DND-41 (cell line): Measurements from ENCODE around the gene FADS6.
"Not testable (repeated sequence)": the region's sequence is repeated elsewhere in the genome, so short reads cannot be mapped to it uniquely, and the experiment has no call there.

Experiments
- ATAC-seq: fragments of 200-7000 bp; cut with Tn5 transposase; 3 replicates; pipeline ENCODE4 v1.9.1; 2021; ENCODE audit warnings: low read depth; ENCODE audit not compliant: insufficient read depth
- DNase-seq: peaks from one replicate; pipeline ENCODE4 v3.0.0-alpha.2; 2020
- H2AFZ ChIP-seq: 2 replicates; pipeline ENCODE4 v1.6.0; 2012; ENCODE audit warnings: low read depth, low read length
- H3K27ac ChIP-seq: 2 replicates; pipeline ENCODE4 v1.5.1; 2012; ENCODE audit warnings: low read length, inconsistent platforms
- H3K27me3 ChIP-seq: fragments of 200-600 bp; sonication (generic); 2 replicates; pipeline ENCODE4 v1.6.0; 2012; ENCODE audit warnings: low read length, mild to moderate bottlenecking, inconsistent platforms; ENCODE audit not compliant: insufficient read depth, poor library complexity
- H3K36me3 ChIP-seq: 2 replicates; pipeline ENCODE4 v1.5.1; 2012; ENCODE audit warnings: low read length, inconsistent platforms; ENCODE audit not compliant: insufficient read depth
- H3K4me1 ChIP-seq: 2 replicates; pipeline ENCODE4 v1.5.1; 2012; ENCODE audit warnings: mild to moderate bottlenecking, low read length; ENCODE audit not compliant: insufficient read depth
- H3K4me2 ChIP-seq: 2 replicates; pipeline ENCODE4 v1.6.0; 2012; ENCODE audit warnings: mild to moderate bottlenecking, moderate library complexity, low read length, inconsistent platforms; ENCODE audit not compliant: insufficient read depth
- H3K4me3 ChIP-seq, 2 experiments: fragments of 200-600 bp in 1 of 2; shearing (Covaris generic) in 1 of 2; 2 replicates each; pipeline ENCODE4 v1.5.1; 2012 to 2016; ENCODE audit warnings: inconsistent platforms in 2 of 2, low read length in 2 of 2, mild to moderate bottlenecking in 2 of 2, low read depth in 1 of 2, moderate library complexity in 1 of 2
- H3K79me2 ChIP-seq: 2 replicates; pipeline ENCODE4 v1.6.0; 2012; ENCODE audit warnings: low read length, inconsistent platforms; ENCODE audit not compliant: insufficient read depth
- H3K9ac ChIP-seq: 2 replicates; pipeline ENCODE4 v1.6.0; 2012; ENCODE audit warnings: low read depth, mild to moderate bottlenecking, inconsistent platforms, low read length, moderate library complexity
- H3K9me3 ChIP-seq: 2 replicates; pipeline ENCODE4 v1.5.1; 2012; ENCODE audit warnings: low read length, moderate library complexity, mild to moderate bottlenecking, inconsistent platforms; ENCODE audit not compliant: insufficient read depth, severe bottlenecking
- H4K20me1 ChIP-seq: 2 replicates; pipeline ENCODE4 v1.6.0; 2012; ENCODE audit warnings: low read length; ENCODE audit not compliant: insufficient read depth
- CTCF ChIP-seq: IDR thresholded peaks from 2 replicates; pipeline ENCODE4 v1.5.1; 2012; ENCODE audit warnings: borderline replicate concordance, low read length, moderate library complexity, mild to moderate bottlenecking; ENCODE audit not compliant: poor library complexity, severe bottlenecking; ENCODE audit errors: extremely low read depth
- EZH2 ChIP-seq: IDR thresholded peaks from 3 replicates; pipeline ENCODE4 v1.6.1; 2012; ENCODE audit warnings: borderline replicate concordance, low read depth, mild to moderate bottlenecking, moderate library complexity, low read length, inconsistent platforms; ENCODE audit not compliant: severe bottlenecking

FADS6 gene

GRCh38 chr17:74870512-74870911 is 22.9 kb downstream of the FADS6 start:
- Histone ChIP-seq H3K79me2 (peaks cover 17% of the 10 kb centered on the region), H3K27me3 (no peaks in the 10 kb centered on the region), H3K27ac (no peak overlapping the region), H3K4me2 (no peak overlapping the region), H3K36me3 (no peaks in the 10 kb centered on the region), H3K9me3 (no peaks in the 10 kb centered on the region), H3K9ac (no peak overlapping the region), H3K4me1 (peaks cover 26% of the 10 kb centered on the region), H2AFZ (no peak overlapping the region), H3K4me3 (no peak overlapping the region), H4K20me1 (no peaks in the 10 kb centered on the region)
- DNase-seq: no peak
- TF ChIP-seq EZH2 (no peak), CTCF (no peak)
- no peak for ATAC-seq

GRCh38 chr17:74870028-74870427 is 23.4 kb downstream of the FADS6 start:
- not testable (repeated sequence) for H3K9ac ChIP-seq, H3K27me3 ChIP-seq, H3K27ac ChIP-seq, H4K20me1 ChIP-seq, DNase-seq, H3K4me3 ChIP-seq, H3K36me3 ChIP-seq, H2AFZ ChIP-seq, H3K9me3 ChIP-seq, ATAC-seq, H3K4me2 ChIP-seq
- H3K79me2 ChIP-seq: peaks cover 17% of the 10 kb centered on the region
- H3K4me1 ChIP-seq: peaks cover 26% of the 10 kb centered on the region

- no peak overlapping the region for H3K4me2 ChIP-seq
- TF ChIP-seq CTCF (no peak), EZH2 (no peak)
- H3K27me3 ChIP-seq: no peaks in the 10 kb centered on the region
- H3K36me3 ChIP-seq: no peaks in the 10 kb centered on the region
- H3K9ac ChIP-seq: no peak overlapping the region
- no peak overlapping the region for H2AFZ ChIP-seq
- H3K79me2 ChIP-seq: peaks cover 14% of the 10 kb centered on the region
- H4K20me1 ChIP-seq: no peaks in the 10 kb centered on the region
- H3K9me3 ChIP-seq: no peaks in the 10 kb centered on the region
- H3K4me1 ChIP-seq: peaks cover 18% of the 10 kb centered on the region
- ATAC-seq: no peak
- no peak overlapping the region for H3K27ac ChIP-seq
- DNase-seq: no peak
- no peak overlapping the region for H3K4me3 ChIP-seq
These were observed 24.6 kb downstream of the FADS6 start for GRCh38 chr17:74868908-74869255.

- ATAC-seq: no peak
- H3K4me2 ChIP-seq: no peak overlapping the region
- TF ChIP-seq CTCF: no peak
- no peak for TF ChIP-seq EZH2
These were observed 25.1 kb downstream of the FADS6 start for GRCh38 chr17:74868251-74868907.

More at GRCh38 chr17:74868251-74868907, 25.1 kb downstream of the FADS6 start:
- Histone ChIP-seq H3K36me3 (no peaks in the 10 kb centered on the region), H4K20me1 (no peaks in the 10 kb centered on the region), H2AFZ (no peak overlapping the region), H3K79me2 (peaks cover 13% of the 10 kb centered on the region), H3K27me3 (no peaks in the 10 kb centered on the region), H3K4me3 (no peak overlapping the region), H3K27ac (no peak overlapping the region), H3K4me1 (peaks cover 16% of the 10 kb centered on the region), H3K9ac (no peak overlapping the region), H3K9me3 (no peaks in the 10 kb centered on the region)
- no peak for DNase-seq
